Stromal cell of bone marrow (primary cell): Measurements from ENCODE around the gene RBM26.

ENCODE experiments used
- DNase-seq: peaks from one replicate; pipeline ENCODE4 v3.0.0-alpha.2; 2012; ENCODE audit warnings: low read depth

Gene RBM26

GRCh38 chr13:79336966-79337365 is 69.1 kb downstream of the RBM26 start:
- DNase-seq = no peak

- DNase-seq = no peak
Observed at GRCh38 chr13:79328510-79328909, 77.5 kb downstream of the RBM26 start.

GRCh38 chr13:79320433-79320832 is 85.6 kb downstream of the RBM26 start:
- no peak for DNase-seq

- no peak for DNase-seq
Observed at GRCh38 chr13:79318664-79319063, 87.4 kb downstream of the RBM26 start.

- DNase-seq = no peak
Observed at GRCh38 chr13:79317856-79318255, 88.2 kb downstream of the RBM26 start.

- DNase-seq = no peak
Observed at GRCh38 chr13:79314652-79315051, 91.4 kb downstream of the RBM26 start.

GRCh38 chr13:79312340-79312855 is 93.7 kb downstream of the RBM26 start:
- no peak for DNase-seq

GRCh38 chr13:79311386-79311785 is 94.7 kb downstream of the RBM26 start:
- no peak for DNase-seq

GRCh38 chr13:79309690-79310089 is 96.4 kb downstream of the RBM26 start:
- no peak for DNase-seq

DNA sequence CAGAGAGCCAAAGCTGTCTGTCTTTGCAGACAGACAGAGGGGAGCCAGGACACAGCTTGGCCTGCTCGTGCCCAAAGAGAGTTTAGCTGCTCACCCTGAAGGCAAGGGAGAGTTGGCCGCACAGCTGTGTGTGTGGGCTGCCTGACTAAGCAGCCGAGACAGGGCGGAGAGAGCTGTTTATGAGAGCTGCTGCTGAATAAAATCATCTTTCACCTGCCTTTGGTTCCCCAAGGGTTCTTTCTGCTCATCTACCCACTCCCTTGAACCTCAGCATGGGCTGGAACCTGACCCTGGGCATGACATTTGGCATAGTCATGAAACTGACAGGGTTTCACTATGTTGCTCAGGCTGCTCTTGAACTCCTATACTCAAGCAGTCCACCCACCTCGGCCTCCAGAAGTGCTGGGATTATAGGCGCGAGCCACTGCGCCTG is 98.2 kb downstream of the RBM26 start:
- peak; percentile 8 for DNase-seq

DNA sequence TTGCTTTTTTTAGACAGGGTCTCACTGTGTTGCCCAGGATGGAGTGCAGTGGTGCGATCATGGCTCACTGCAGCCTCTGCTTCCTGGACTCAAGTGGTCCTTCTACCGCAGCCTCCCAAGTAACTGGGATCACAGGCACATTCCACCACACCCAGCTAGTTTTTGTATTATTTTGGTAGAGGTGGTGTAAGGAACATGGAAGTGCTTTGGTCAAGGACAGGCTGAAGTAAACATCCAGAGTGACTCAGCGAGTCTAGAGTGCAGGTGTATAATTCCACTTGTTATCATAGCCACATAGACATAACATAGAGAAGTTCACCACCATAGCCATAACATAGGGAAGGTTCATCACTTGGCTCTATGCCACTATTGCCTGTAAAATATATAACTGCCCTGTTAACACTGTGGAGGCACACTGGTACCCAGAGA is 98.6 kb downstream of the RBM26 start:
- DNase-seq = no peak

- no peak for DNase-seq
Observed at GRCh38 chr13:79306650-79307049, 99.4 kb downstream of the RBM26 start.

DNA sequence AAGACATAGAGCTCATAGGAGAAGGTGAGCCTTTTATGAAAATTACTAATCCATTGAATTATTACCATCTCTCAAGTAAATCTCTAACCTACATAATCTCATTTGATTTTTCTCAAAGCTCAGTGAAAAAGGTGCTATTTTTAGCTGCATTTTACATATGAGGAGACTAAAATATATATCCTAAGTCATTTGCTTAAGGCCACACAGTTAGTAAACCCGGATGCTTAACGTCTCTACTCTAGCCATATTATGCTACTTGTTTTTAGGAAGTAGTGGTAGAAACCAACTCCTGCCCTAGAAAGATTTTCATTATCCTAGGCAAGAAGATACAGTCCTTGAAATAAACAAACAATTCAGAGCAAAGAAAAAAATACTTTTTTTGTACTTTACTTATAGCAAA is 108.9 kb downstream of the RBM26 start:
- no peak for DNase-seq

GRCh38 chr13:79295906-79296706 is 109.9 kb downstream of the RBM26 start:
- DNase-seq = no peak

- DNase-seq = no peak
Observed at GRCh38 chr13:79290595-79291244, 115.3 kb downstream of the RBM26 start.

- no peak for DNase-seq
Observed at GRCh38 chr13:79289571-79289970, 116.5 kb downstream of the RBM26 start.

DNA sequence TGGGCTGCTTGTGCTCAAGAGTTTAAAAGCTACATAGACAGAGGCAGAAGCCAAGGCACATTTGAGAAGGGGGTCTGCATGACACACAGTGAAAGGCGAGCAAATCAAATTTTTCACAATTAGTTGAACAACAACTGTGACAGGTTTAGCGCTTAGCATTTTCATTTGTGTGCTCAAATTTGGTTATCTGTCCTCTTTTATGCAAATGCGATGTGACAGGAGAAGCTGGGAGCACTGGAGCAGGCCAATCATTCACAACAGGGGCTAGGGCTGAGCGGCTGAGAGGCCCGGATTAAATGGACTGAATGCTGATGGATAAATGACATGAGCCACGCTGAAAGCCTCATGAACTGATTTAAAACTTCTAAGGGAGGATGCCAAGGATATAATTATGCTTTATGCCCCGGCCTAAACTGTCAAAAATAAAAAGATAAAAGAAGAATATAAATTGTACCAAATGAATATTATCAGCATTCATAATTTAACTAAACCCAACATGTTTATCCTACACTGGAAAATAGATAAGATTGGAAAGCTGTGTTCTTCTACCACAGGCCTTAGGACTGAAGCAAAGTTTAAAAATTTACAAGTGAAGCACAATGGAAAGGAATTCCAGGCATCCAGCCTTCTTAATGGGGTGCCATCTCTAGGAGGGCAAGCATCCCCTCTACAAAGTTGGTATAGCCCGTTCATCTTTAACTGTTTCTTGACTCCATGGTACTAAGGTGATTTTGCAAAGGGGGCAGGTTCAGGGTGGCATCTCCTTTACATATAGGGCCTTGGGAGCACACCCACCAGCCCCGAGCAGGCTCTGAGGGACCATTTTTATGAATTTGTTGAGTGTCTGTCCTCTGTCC is 117.9 kb downstream of the RBM26 start:
- DNase-seq = no peak

GRCh38 chr13:79285159-79285558 is 120.9 kb downstream of the RBM26 start:
- no peak for DNase-seq

- no peak for DNase-seq
Observed at GRCh38 chr13:79283742-79284141, 122.3 kb downstream of the RBM26 start.

GRCh38 chr13:79282976-79283375 is 123.1 kb downstream of the RBM26 start:
- no peak for DNase-seq

- DNase-seq = no peak
Observed at GRCh38 chr13:79282508-79282907, 123.5 kb downstream of the RBM26 start.

DNA sequence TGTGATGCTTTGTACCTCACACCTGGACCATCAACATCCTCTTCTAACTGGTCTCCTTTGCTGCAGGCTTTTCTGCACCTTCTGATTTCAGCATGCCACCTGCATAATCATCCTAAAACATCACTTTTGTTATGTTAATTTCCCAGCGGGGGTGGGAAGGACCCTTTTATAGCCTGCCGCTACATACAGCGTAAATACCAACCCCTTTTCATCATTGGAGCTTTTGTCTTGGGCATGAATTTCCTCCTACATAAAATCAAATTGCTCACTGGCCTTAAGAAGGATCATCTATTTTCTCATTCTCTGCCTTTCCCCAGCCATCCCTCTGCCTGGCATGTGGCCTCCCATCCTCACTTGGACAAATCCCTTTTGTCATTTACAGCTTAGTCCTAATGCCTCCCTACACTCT is 124.7 kb downstream of the RBM26 start:
- no peak for DNase-seq
